Endothelial cell of umbilical vein (primary cell): ENCODE results near the gene MEGF10. TPM values are rescaled to one million over a fixed set of nuclear protein-coding genes. Genes with fewer than 3 reads are reported as not detected.

ENCODE experiments used
- BruUV-seq: library from RNA; stranded (reverse); fragments of 400-500 nt; replicated peaks from 2 replicates; lab custom pipeline; 2021; lab: Mats Ljungman, UMichigan
- CTCF ChIA-PET: fragments of 300-600, 350-600 bp; sonication (Branson Sonifier 250); formaldehyde crosslinking; loops from one replicate; lab custom pipeline; 2021; ENCODE audit warnings: antibody characterized with exemption, inconsistent platforms; lab: Charles Lee
- POLR2A ChIA-PET: fragments of 300-600, 350-600 bp; sonication (Branson Sonifier 250); formaldehyde crosslinking; loops from one replicate; lab custom pipeline; 2021; ENCODE audit warnings: antibody characterized with exemption, inconsistent platforms; lab: Charles Lee
- DNase-seq: peaks from one replicate; pipeline ENCODE4 v3.0.0-alpha.2; 2011; ENCODE audit warnings: low read depth, low spot score
- FAIRE-seq: peaks from 2 replicates; lab custom pipeline; 2011; peaks lifted over from hg19 to GRCh38; lab: Jason Lieb, UNC
- H2AFZ ChIP-seq: 2 replicates; pipeline ENCODE4 v1.6.0; 2012; ENCODE audit warnings: low read depth, low read length, control low read depth, inconsistent platforms
- H3K27ac ChIP-seq: 2 replicates; pipeline ENCODE4 v1.5.1; 2011; ENCODE audit warnings: low read depth, mild to moderate bottlenecking, control low read depth, low read length, moderate library complexity; ENCODE audit not compliant: insufficient read depth
- H3K27me3 ChIP-seq, 2 experiments: 2 replicates each; pipeline versions ENCODE4 v1.6.0 to v1.6.1; 2011; ENCODE audit warnings: low read length in 2 of 2, mixed read lengths in 1 of 2; ENCODE audit not compliant: control insufficient read depth in 2 of 2, insufficient read depth in 2 of 2
- H3K36me3 ChIP-seq, 2 experiments: 2 replicates in 1 of 2; 3 replicates in 1 of 2; pipeline ENCODE4 v1.5.1; 2011; ENCODE audit warnings: low read length in 2 of 2, mild to moderate bottlenecking in 1 of 2, moderate library complexity in 1 of 2; ENCODE audit not compliant: control insufficient read depth in 2 of 2, insufficient read depth in 2 of 2; ENCODE audit errors: extremely low read depth in 1 of 2
- H3K4me1 ChIP-seq: 3 replicates; pipeline ENCODE4 v1.5.1; 2011; ENCODE audit warnings: mild to moderate bottlenecking, low read length; ENCODE audit not compliant: control insufficient read depth, insufficient read depth; ENCODE audit errors: extremely low read depth
- H3K4me2 ChIP-seq: 2 replicates; pipeline ENCODE4 v1.6.1; 2011; ENCODE audit warnings: low read length, control low read depth, mixed read lengths; ENCODE audit not compliant: insufficient read depth
- H3K4me3 ChIP-seq, 3 experiments: fragments of 200-600 bp in 1 of 3; sonication (generic), shearing (Covaris generic) in 1 of 3; replicated peaks in 1 of 3; 2 replicates each; pipeline ENCODE4 v1.5.1; 2011 to 2016; ENCODE audit warnings: control low read depth in 3 of 3, low read length in 3 of 3, mild to moderate bottlenecking in 2 of 3, inconsistent platforms in 1 of 3, low read depth in 1 of 3, moderate library complexity in 1 of 3; ENCODE audit not compliant: insufficient read depth in 1 of 3
- H3K79me2 ChIP-seq: 2 replicates; pipeline ENCODE4 v1.6.0; 2012; ENCODE audit warnings: low read length, inconsistent platforms; ENCODE audit not compliant: control insufficient read depth, insufficient read depth
- H3K9ac ChIP-seq: replicated peaks from 2 replicates; pipeline ENCODE3; 2011; ENCODE audit warnings: low read length, control low read depth; ENCODE audit not compliant: insufficient read depth; ENCODE audit errors: extremely low read depth
- H3K9me1 ChIP-seq: replicated peaks from 3 replicates; pipeline ENCODE4 v1.6.0; 2011; ENCODE audit warnings: mild to moderate bottlenecking, low read length; ENCODE audit not compliant: control insufficient read depth, insufficient read depth; ENCODE audit errors: extremely low read depth
- H3K9me3 ChIP-seq: replicated peaks from 2 replicates; pipeline ENCODE4 v1.5.1; 2012; ENCODE audit warnings: low read length, inconsistent platforms; ENCODE audit not compliant: control insufficient read depth, insufficient read depth
- H4K20me1 ChIP-seq: replicated peaks from 2 replicates; pipeline ENCODE3; 2011; ENCODE audit warnings: mild to moderate bottlenecking, low read length; ENCODE audit not compliant: control insufficient read depth, insufficient read depth; ENCODE audit errors: extremely low read depth
- CTCF ChIP-seq, 2 donors: IDR thresholded peaks; 1 replicate in 1 of 2; 2 replicates in 1 of 2; pipeline ENCODE4 v1.5.1; 2011; ENCODE audit warnings: low read length in 2 of 2, mild to moderate bottlenecking in 2 of 2, moderate library complexity in 2 of 2, control low read depth in 1 of 2, inconsistent platforms in 1 of 2, low read depth in 1 of 2; ENCODE audit not compliant: insufficient read depth in 1 of 2; ENCODE audit errors: extremely low read depth in 1 of 2
- EZH2 ChIP-seq: IDR thresholded peaks from 2 replicates; pipeline ENCODE4 v1.6.1; 2012; ENCODE audit warnings: borderline replicate concordance, low read depth, mild to moderate bottlenecking, moderate library complexity, low read length, inconsistent platforms; ENCODE audit not compliant: severe bottlenecking
- FOS ChIP-seq: IDR thresholded peaks from 2 replicates; pipeline ENCODE4 v1.6.1; 2011; ENCODE audit warnings: mild to moderate bottlenecking, low read length, moderate library complexity, borderline replicate concordance; ENCODE audit not compliant: insufficient read depth
- GATA2 ChIP-seq: IDR thresholded peaks from 2 replicates; pipeline ENCODE4 v1.7.0; 2011; ENCODE audit warnings: low read depth, mild to moderate bottlenecking, moderate library complexity, mixed read lengths, low read length; ENCODE audit not compliant: insufficient read length, insufficient read depth
- JUN ChIP-seq: IDR thresholded peaks from 2 replicates; pipeline ENCODE4 v1.6.1; 2011; ENCODE audit warnings: borderline replicate concordance, low read depth; ENCODE audit not compliant: insufficient read length, insufficient read depth
- MAX ChIP-seq: IDR thresholded peaks from 2 replicates; pipeline ENCODE4 v1.6.1; 2011; ENCODE audit not compliant: insufficient read depth, insufficient read length
- MYC ChIP-seq: IDR thresholded peaks from one replicate; pipeline ENCODE4 v1.6.1; 2011; ENCODE audit warnings: mild to moderate bottlenecking, low read depth, low read length
- POLR2A ChIP-seq: IDR thresholded peaks from 2 replicates; pipeline ENCODE4 v1.6.1; 2012; ENCODE audit warnings: low read depth, mild to moderate bottlenecking, control low read depth, low read length
- POLR2AphosphoS5 ChIP-seq: IDR thresholded peaks from 2 replicates; pipeline ENCODE4 v1.6.1; 2012; ENCODE audit warnings: low read depth, mild to moderate bottlenecking, control low read depth, low read length, moderate library complexity; ENCODE audit not compliant: insufficient read depth
- dilution Hi-C: fragments of 300-500 bp; cut with MboI; formaldehyde crosslinking; loops from one replicate; pipeline ENCODE4 v1.15.0; 2019; ENCODE audit warnings: low sequenced_read_pairs; ENCODE audit not compliant: extremely low pct_ligation_motif_present
- intact Hi-C: fragments of 100-400 bp; cut with micrococcal nuclease; formaldehyde crosslinking; loops from one replicate; pipeline ENCODE4 v1.10.0; 2022
- polyA plus RNA-seq, 4 experiments: library from polyadenylated mRNA; depleted of rRNA in 3 of 4; stranded (reverse) in 3 of 4; unstranded in 1 of 4; fragments of >200 nt; gene quantifications; 2 replicates each; pipeline versions ENCODE4 v1.2.1 to v1.2.3, GENCODE V29; 2011 to 2012; ENCODE audit warnings: missing spikeins in 1 of 4
- total RNA-seq: library from RNA; stranded (reverse); gene quantifications from 2 replicates; pipeline ENCODE4 v1.2.3, GENCODE V29; 2021

MEGF10 gene
- total and polyA plus RNA-seq, 2 donors (not counting 3 experiments of a cell fraction or from before 2014, with no cell fraction given): 0.30 to 1.00 TPM

- intact Hi-C loops (no loop called here), dilution Hi-C loops (no loop called here)
- H3K27ac ChIP-seq: no peak overlapping the region
- H3K4me2 ChIP-seq: no peak overlapping the region
- H3K79me2 ChIP-seq: no peaks in the 10 kb centered on the region
- FAIRE-seq: no peak
- no peaks in the 10 kb centered on the region for H3K36me3 ChIP-seq
- no peak overlapping the region for H2AFZ ChIP-seq
- no peaks in the 10 kb centered on the region for H3K9me3 ChIP-seq
- no peaks in the 10 kb centered on the region for H4K20me1 ChIP-seq
- no peaks in the 10 kb centered on the region for H3K9me1 ChIP-seq
- ChIA-PET CTCF (no interaction called here), POLR2A (no interaction called here)
- no peak overlapping the region for H3K4me3 ChIP-seq
- no TSS peak for BruUV-seq
- DNase-seq: no peak
- H3K27me3 ChIP-seq: peaks cover 3 to 4% of the 10 kb centered on the region in 2 experiments
- no peak overlapping the region for H3K9ac ChIP-seq
- TF ChIP-seq FOS (no peak), JUN (no peak), EZH2 (no peak), CTCF (IDR thresholded peaks at IDR 0.05; ENCODE audit: extremely low read depth in 1 of 2, insufficient read depth in 1 of 2, low read depth in 1 of 2, low read length in 2 of 2) (no peak), MYC (no peak), POLR2AphosphoS5 (no peak), POLR2A (no peak), GATA2 (no peak), MAX (no peak)
- H3K4me1 ChIP-seq: no peaks in the 10 kb centered on the region
Measured at GRCh38 chr5:127411381-127411780, 120.8 kb downstream of the MEGF10 start.
